GM12872 (cell line): ENCODE measurements around the gene SPNS3.

ENCODE experiments used
- CTCF ChIP-seq: IDR thresholded peaks from 3 replicates; pipeline ENCODE4 v1.5.1; 2011; ENCODE audit warnings: low read depth, mild to moderate bottlenecking, low read length, moderate library complexity; ENCODE audit not compliant: insufficient read depth

Gene SPNS3

GRCh38 chr17:4487296-4487695, 53.6 kb downstream of the SPNS3 start:
- no peak for TF ChIP-seq CTCF

- no peak for TF ChIP-seq CTCF
Measured at GRCh38 chr17:4487820-4488716, 54.3 kb downstream of the SPNS3 start.

GRCh38 chr17:4488989-4489595, 55.4 kb downstream of the SPNS3 start:
- TF ChIP-seq CTCF, result no peak

- no peak for TF ChIP-seq CTCF
Measured at GRCh38 chr17:4490109-4490591, 56.4 kb downstream of the SPNS3 start.

- no peak for TF ChIP-seq CTCF
Measured at GRCh38 chr17:4490637-4491061, 56.9 kb downstream of the SPNS3 start.

- no peak for TF ChIP-seq CTCF
Measured at GRCh38 chr17:4492721-4493561, 59.2 kb downstream of the SPNS3 start.

- TF ChIP-seq CTCF, result no peak
Measured at GRCh38 chr17:4497101-4497824, 63.5 kb downstream of the SPNS3 start.
